ENCODE measurements around the gene VPS39.

DNA sequence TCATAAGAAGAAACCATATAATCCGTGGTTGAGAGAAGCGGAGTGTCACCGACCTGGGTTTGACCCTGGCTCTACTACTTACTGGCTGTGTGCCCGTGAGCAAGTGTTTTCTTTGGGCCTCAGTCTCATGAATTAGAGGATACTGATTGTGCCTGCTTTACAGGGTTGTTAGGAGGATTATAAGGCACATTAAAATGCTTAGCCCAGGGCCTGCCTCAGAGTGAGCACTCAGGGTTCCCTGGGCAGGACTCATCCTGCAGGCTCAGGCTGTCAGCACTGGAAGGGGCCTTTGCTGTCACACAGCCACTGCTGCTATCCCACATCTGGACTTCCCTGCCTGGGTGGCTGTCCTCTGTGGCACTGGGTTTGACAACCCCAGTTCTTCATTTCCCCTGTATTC is 56.4 kb downstream of the VPS39 start:
- TF ChIP-seq SPI1 (IDR thresholded peaks at IDR 0.05; ENCODE audit: low read depth, low read length) = no peak
- TF ChIP-seq POLR2AphosphoS5 (IDR thresholded peaks at IDR 0.05; ENCODE audit: low read depth, low read length) = no peak

Data from GM12891 (cell line).